ENCODE results near the gene GFOD1.

GRCh38 chr6:13362412-13362811 lies 125.0 kb downstream of the GFOD1 start:
- TF ChIP-seq CTCF (IDR thresholded peaks at IDR 0.05; ENCODE audit: low read depth, low read length, poor library complexity, severe bottlenecking) = no peak
- no peak for TF ChIP-seq EZH2phosphoT487 (IDR thresholded peaks at IDR 0.05; ENCODE audit: borderline replicate concordance, low read length)
